Measurements from ENCODE around the gene TMEM222.

GRCh38 chr1:27336756-27337155, 14.8 kb downstream of the TMEM222 start:
- no peak for TF ChIP-seq CTCF (IDR thresholded peaks at IDR 0.05; ENCODE audit: insufficient read depth, low read length, poor library complexity, severe bottlenecking)
- no peak for TF ChIP-seq EZH2phosphoT487 (conservative IDR thresholded peaks at IDR 0.05; ENCODE audit: low read length)
